PC-9 (cell line): ENCODE results near the gene LRRC30.

Source experiments
- EZH2 ChIP-seq: fragments of 200-600 bp; sonication (generic); IDR thresholded peaks from 2 replicates; pipeline ENCODE4 v1.8.0; 2017; ENCODE audit warnings: antibody characterized with exemption, low read depth
- TF ChIP-seq, protein P1 (sequence below): fragments of 200-600 bp; sonication (generic); conservative IDR thresholded peaks from 2 replicates; pipeline ENCODE4 v1.6.1; 2017; ENCODE audit warnings: mixed run types, antibody characterized with exemption, mild to moderate bottlenecking, moderate library complexity

GRCh38 chr18:7273301-7273921 is 42.5 kb downstream of the LRRC30 start:
- TF ChIP-seq, protein P1, sequence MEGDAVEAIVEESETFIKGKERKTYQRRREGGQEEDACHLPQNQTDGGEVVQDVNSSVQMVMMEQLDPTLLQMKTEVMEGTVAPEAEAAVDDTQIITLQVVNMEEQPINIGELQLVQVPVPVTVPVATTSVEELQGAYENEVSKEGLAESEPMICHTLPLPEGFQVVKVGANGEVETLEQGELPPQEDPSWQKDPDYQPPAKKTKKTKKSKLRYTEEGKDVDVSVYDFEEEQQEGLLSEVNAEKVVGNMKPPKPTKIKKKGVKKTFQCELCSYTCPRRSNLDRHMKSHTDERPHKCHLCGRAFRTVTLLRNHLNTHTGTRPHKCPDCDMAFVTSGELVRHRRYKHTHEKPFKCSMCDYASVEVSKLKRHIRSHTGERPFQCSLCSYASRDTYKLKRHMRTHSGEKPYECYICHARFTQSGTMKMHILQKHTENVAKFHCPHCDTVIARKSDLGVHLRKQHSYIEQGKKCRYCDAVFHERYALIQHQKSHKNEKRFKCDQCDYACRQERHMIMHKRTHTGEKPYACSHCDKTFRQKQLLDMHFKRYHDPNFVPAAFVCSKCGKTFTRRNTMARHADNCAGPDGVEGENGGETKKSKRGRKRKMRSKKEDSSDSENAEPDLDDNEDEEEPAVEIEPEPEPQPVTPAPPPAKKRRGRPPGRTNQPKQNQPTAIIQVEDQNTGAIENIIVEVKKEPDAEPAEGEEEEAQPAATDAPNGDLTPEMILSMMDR, result no peak
- no peak for TF ChIP-seq EZH2
